H1 (cell line): ENCODE measurements around the gene PPP2R5B. TPM values are rescaled to one million over a fixed set of nuclear protein-coding genes. Genes with fewer than 3 reads are reported as not detected.

Experiments
- CTCF ChIA-PET: fragments of 300-600 bp; sonication (Branson Sonifier 250); formaldehyde crosslinking; loops from one replicate; lab custom pipeline; 2021; ENCODE audit not compliant: partially characterized antibody; lab: Charles Lee
- POLR2A ChIA-PET: fragments of 300-600 bp; sonication (Branson Sonifier 250); formaldehyde crosslinking; loops from one replicate; lab custom pipeline; 2021; ENCODE audit warnings: inconsistent platforms; ENCODE audit not compliant: partially characterized antibody; lab: Charles Lee
- DNase-seq, 2 experiments: peaks; one replicate each; pipeline versions ENCODE4 v3.0.0 to v3.0.0-alpha.2; 2010 to 2022; ENCODE audit warnings: low spot score in 2 of 2, low read depth in 1 of 2, mixed read lengths in 1 of 2
- FAIRE-seq: peaks from 2 replicates; lab custom pipeline; 2011; peaks lifted over from hg19 to GRCh38; lab: Jason Lieb, UNC
- H2AFZ ChIP-seq: 2 replicates; pipeline ENCODE4 v1.8.1; 2012; ENCODE audit warnings: low read length, inconsistent platforms
- H2AK5ac ChIP-seq: 2 replicates; pipeline ENCODE4 v1.6.1; 2013; ENCODE audit warnings: low read depth, low read length
- H2BK120ac ChIP-seq: replicated peaks from 2 replicates; pipeline ENCODE3; 2013; ENCODE audit warnings: low read depth, low read length, inconsistent platforms
- H2BK12ac ChIP-seq: 2 replicates; pipeline ENCODE4 v1.6.1; 2013; ENCODE audit warnings: low read depth, low read length
- H2BK15ac ChIP-seq: 2 replicates; pipeline ENCODE4 v1.6.1; 2013; ENCODE audit warnings: low read length
- H2BK20ac ChIP-seq: 2 replicates; pipeline ENCODE4 v1.6.1; 2013; ENCODE audit warnings: low read length
- H2BK5ac ChIP-seq: 2 replicates; pipeline ENCODE4 v1.6.1; 2013; ENCODE audit warnings: low read depth, low read length
- H3K14ac ChIP-seq: 2 replicates; pipeline ENCODE4 v1.6.1; 2013; ENCODE audit warnings: inconsistent platforms; ENCODE audit not compliant: insufficient read length
- H3K18ac ChIP-seq: 2 replicates; pipeline ENCODE4 v1.6.1; 2013; ENCODE audit warnings: low read length; ENCODE audit errors: extremely low read depth
- H3K23ac ChIP-seq: 2 replicates; pipeline ENCODE4 v1.6.1; 2013; ENCODE audit warnings: inconsistent platforms; ENCODE audit not compliant: insufficient read length
- H3K23me2 ChIP-seq: 2 replicates; pipeline ENCODE4 v1.6.1; 2013; ENCODE audit warnings: low read depth, low read length
- H3K27ac ChIP-seq: 2 replicates; pipeline ENCODE4 v1.6.1; 2011; ENCODE audit warnings: low read depth, low read length, inconsistent platforms
- H3K27me3 ChIP-seq, 4 experiments: replicated peaks in 1 of 4; 1 replicate in 1 of 4; 2 replicates in 3 of 4; pipeline versions ENCODE4 v1.6.1 to v1.8.1; 2011 to 2013; ENCODE audit warnings: low read length in 3 of 4, mild to moderate bottlenecking in 3 of 4, inconsistent platforms in 2 of 4, mixed read lengths in 2 of 4, moderate library complexity in 1 of 4; ENCODE audit not compliant: control insufficient read depth in 3 of 4, insufficient read depth in 3 of 4; ENCODE audit errors: extremely low read depth in 1 of 4
- H3K36me3 ChIP-seq, 4 experiments: 2 replicates each; pipeline versions ENCODE4 v1.6.1 to v1.8.1; 2011 to 2013; ENCODE audit warnings: mild to moderate bottlenecking in 4 of 4, low read length in 3 of 4, moderate library complexity in 2 of 4, control low read depth in 1 of 4, inconsistent platforms in 1 of 4; ENCODE audit not compliant: insufficient read depth in 4 of 4, control insufficient read depth in 2 of 4
- H3K4ac ChIP-seq: replicated peaks from 2 replicates; pipeline ENCODE3; 2013; ENCODE audit warnings: low read length, low read depth, mixed read lengths, inconsistent platforms; ENCODE audit not compliant: insufficient read length
- H3K4me1 ChIP-seq, 4 experiments: replicated peaks in 1 of 4; 1 replicate in 1 of 4; 2 replicates in 3 of 4; pipeline versions ENCODE4 v1.6.1 to v1.8.1; 2011 to 2013; ENCODE audit warnings: low read length in 3 of 4, inconsistent platforms in 2 of 4, mixed read lengths in 1 of 4; ENCODE audit not compliant: insufficient read depth in 4 of 4, control insufficient read depth in 3 of 4
- H3K4me2 ChIP-seq, 2 experiments: 2 replicates each; pipeline versions ENCODE4 v1.6.1 to v1.8.1; 2011 to 2013; ENCODE audit warnings: low read depth in 2 of 2, low read length in 2 of 2, control low read depth in 1 of 2, inconsistent platforms in 1 of 2, mild to moderate bottlenecking in 1 of 2; ENCODE audit not compliant: insufficient read depth in 1 of 2
- H3K4me3 ChIP-seq, 4 experiments: fragments of 200-600, 300-600 bp in 1 of 4; sonication (generic), shearing (Covaris generic), sonication (Bioruptor Twin) in 1 of 4; 2 replicates each; pipeline versions ENCODE4 v1.5.1 to v1.8.1; 2011 to 2016; ENCODE audit warnings: low read length in 4 of 4, low read depth in 3 of 4, control low read depth in 2 of 4, inconsistent platforms in 2 of 4, mild to moderate bottlenecking in 2 of 4, mixed read lengths in 1 of 4, moderate library complexity in 1 of 4; ENCODE audit not compliant: insufficient read depth in 2 of 4; ENCODE audit errors: extremely low read depth in 1 of 4
- H3K56ac ChIP-seq: replicated peaks from 2 replicates; pipeline ENCODE3; 2013; ENCODE audit warnings: low read depth, mild to moderate bottlenecking, mixed read lengths, low read length, inconsistent platforms; ENCODE audit not compliant: insufficient read length
- H3K79me1 ChIP-seq: 2 replicates; pipeline ENCODE4 v1.6.1; 2013; ENCODE audit warnings: low read depth, low read length, control low read depth
- H3K79me2 ChIP-seq, 2 experiments: 2 replicates each; pipeline versions ENCODE4 v1.6.1 to v1.8.1; 2012 to 2013; ENCODE audit warnings: low read length in 2 of 2, mild to moderate bottlenecking in 2 of 2, inconsistent platforms in 1 of 2; ENCODE audit not compliant: insufficient read depth in 2 of 2, control insufficient read depth in 1 of 2
- H3K9ac ChIP-seq, 4 experiments: replicated peaks in 1 of 4; 1 replicate in 1 of 4; 2 replicates in 3 of 4; pipeline versions ENCODE4 v1.6.1 to v1.8.1; 2011 to 2013; ENCODE audit warnings: low read depth in 3 of 4, low read length in 3 of 4, control low read depth in 2 of 4, mild to moderate bottlenecking in 2 of 4, moderate library complexity in 2 of 4, inconsistent platforms in 1 of 4; ENCODE audit errors: extremely low read depth in 1 of 4
- H3K9me3 ChIP-seq, 2 experiments: 2 replicates each; pipeline versions ENCODE4 v1.6.1 to v1.8.1; 2012 to 2013; ENCODE audit warnings: mild to moderate bottlenecking in 2 of 2, moderate library complexity in 2 of 2, control low read depth in 1 of 2, inconsistent platforms in 1 of 2, low read depth in 1 of 2, low read length in 1 of 2, mixed read lengths in 1 of 2; ENCODE audit not compliant: insufficient read depth in 2 of 2
- H4K20me1 ChIP-seq, 2 experiments: replicated peaks in 1 of 2; 2 replicates each; pipeline versions ENCODE3 to v1.8.1; 2011 to 2013; ENCODE audit warnings: inconsistent platforms in 2 of 2, low read length in 2 of 2, mild to moderate bottlenecking in 1 of 2; ENCODE audit not compliant: insufficient read depth in 2 of 2, control insufficient read depth in 1 of 2
- H4K5ac ChIP-seq: 2 replicates; pipeline ENCODE4 v1.6.1; 2013; ENCODE audit warnings: low read length, low read depth, mixed read lengths, inconsistent platforms; ENCODE audit not compliant: insufficient read length
- H4K8ac ChIP-seq: 2 replicates; pipeline ENCODE4 v1.8.0; 2013; ENCODE audit warnings: mild to moderate bottlenecking, moderate library complexity, low read length, inconsistent platforms; ENCODE audit not compliant: insufficient read depth; ENCODE audit errors: extremely low read depth
- H4K91ac ChIP-seq: replicated peaks from 2 replicates; pipeline ENCODE3; 2013; ENCODE audit warnings: low read length, mixed read lengths, inconsistent platforms; ENCODE audit not compliant: insufficient read length
- EP300 ChIP-seq, 2 experiments: IDR thresholded peaks; 1 replicate in 1 of 2; 2 replicates in 1 of 2; pipeline ENCODE4 v1.6.1; 2011 to 2012; ENCODE audit warnings: low read depth in 2 of 2, low read length in 2 of 2, mild to moderate bottlenecking in 2 of 2, borderline replicate concordance in 1 of 2, inconsistent platforms in 1 of 2, moderate library complexity in 1 of 2
- NRF1 ChIP-seq: IDR thresholded peaks from 2 replicates; pipeline ENCODE4 v1.6.1; 2011; ENCODE audit warnings: mild to moderate bottlenecking, low read depth, low read length, improper control_type of control experiment
- TCF12 ChIP-seq: IDR thresholded peaks from 2 replicates; pipeline ENCODE4 v1.6.1; 2011; ENCODE audit warnings: low read depth, mild to moderate bottlenecking, low read length
- WGBS, 2 experiments: shearing (Covaris generic) in 1 of 2; methylation state at CpG; one replicate each; pipeline versions ENCODE4 v1.1.6 to v1.1.7; 2013 to 2015; ENCODE audit warnings: low lambda C conversion rate in 2 of 2, mixed read lengths in 2 of 2, inconsistent platforms in 1 of 2, low coverage in 1 of 2, missing lambda C conversion rate in 1 of 2; ENCODE audit not compliant: insufficient replicate concordance in 2 of 2, insufficient coverage in 1 of 2, insufficient read length in 1 of 2; ENCODE audit errors: extremely low coverage in 1 of 2, missing lambda C conversion rate in 1 of 2; 5-methylcytosine and 5-hydroxymethylcytosine counted together
- polyA plus RNA-seq, 7 experiments: library from polyadenylated mRNA; depleted of rRNA in 3 of 7; stranded (reverse) in 5 of 7; unstranded in 2 of 7; fragments of >200 nt in 5 of 7; fragments of 200-250 nt in 2 of 7; gene quantifications; 1 replicate in 5 of 7; 2 replicates in 1 of 7; 4 replicates in 1 of 7; pipeline versions ENCODE4 v1.2.1 to v1.2.3, GENCODE V29; 2011 to 2013; ENCODE audit warnings: missing spikeins in 2 of 7, mixed read lengths in 2 of 7
- total RNA-seq: library from RNA; stranded (reverse); fragmentation: NEBNext Ultra II Directional; extraction: Animal tissue kit (Norgen Biotek cat#: 25700); gene quantifications from 2 replicates; pipeline ENCODE4 v1.2.1, GENCODE V29; 2021
- TF ChIP-seq, protein P1 (sequence below), 3 experiments: IDR thresholded peaks; 1 replicate in 2 of 3; 2 replicates in 1 of 3; pipeline versions ENCODE4 v1.5.1 to v1.6.1; 2011; ENCODE audit warnings: low read length in 3 of 3, mild to moderate bottlenecking in 3 of 3, inconsistent platforms in 2 of 3, low read depth in 1 of 3, moderate library complexity in 1 of 3; ENCODE audit not compliant: insufficient read depth in 1 of 3; ENCODE audit errors: control extremely low read depth in 1 of 3

Gene PPP2R5B
- total and polyA plus RNA-seq, 2 of the 8 experiments (the other 6 are each of a cell fraction or from before 2014, with no cell fraction given): 4.9 to 5.1 TPM

DNA sequence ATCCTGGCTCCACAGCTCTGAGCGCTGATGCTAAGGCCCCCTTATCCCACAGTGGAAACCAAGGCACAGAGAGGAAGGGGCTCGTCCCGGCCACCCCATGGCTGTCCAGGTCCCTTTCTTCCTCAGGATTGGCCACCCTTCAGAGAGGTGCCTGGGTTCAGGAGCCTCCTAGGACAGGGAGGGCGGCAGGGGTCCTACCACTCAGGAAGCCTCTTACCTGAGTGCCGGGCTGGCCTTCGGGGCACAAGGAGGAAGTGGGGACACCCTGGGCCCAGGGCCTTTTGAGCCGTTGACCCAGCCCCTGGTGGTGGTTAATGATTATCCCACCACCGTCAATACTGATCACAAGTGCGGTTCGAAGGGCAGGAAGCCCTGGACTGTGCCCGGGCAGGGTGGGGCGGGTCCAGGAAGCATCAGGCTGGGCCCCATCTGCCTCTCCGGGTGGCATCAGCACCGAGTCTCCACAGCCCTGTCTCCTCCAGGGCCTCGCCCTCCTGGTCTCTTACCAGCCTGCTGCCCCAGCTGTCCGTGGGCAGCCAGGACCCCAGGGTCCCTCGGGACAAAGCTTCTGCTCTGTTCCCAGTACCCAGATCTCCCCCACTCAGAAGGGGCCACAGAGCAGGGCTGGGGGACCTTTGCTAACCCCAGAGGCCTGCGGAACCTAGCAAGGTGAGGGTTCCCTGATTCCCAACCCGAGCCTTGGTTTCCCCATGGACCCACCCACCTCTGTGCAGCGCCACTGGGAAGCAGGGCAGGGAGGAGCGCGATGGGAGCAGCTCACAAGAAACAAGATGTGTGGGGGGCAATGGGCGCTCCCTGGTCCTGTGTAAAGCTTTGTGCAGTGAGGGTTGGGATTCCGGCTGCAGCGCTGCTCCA is 31.1 kb upstream of the PPP2R5B start:
- Histone ChIP-seq H3K4me2 (no peak overlapping the region), H2BK15ac (no peak overlapping the region), H3K9me3 (no peaks in the 10 kb centered on the region), H3K23me2 (no peaks in the 10 kb centered on the region), H3K27ac (no peak overlapping the region), H2BK12ac (no peak overlapping the region), H4K5ac (no peak overlapping the region), H2AK5ac (0 out of 2 replicates have a peak overlapping the region, but pooled peaks have one; percentile 1), H3K9ac (no peak overlapping the region; a peak in 1 of 7 replicates), H3K4me1 (peaks cover 0 to 7% (median 3%) of the 10 kb centered on the region in 4 experiments; a peak in 4 of 7 replicates), H2BK120ac (no peak overlapping the region), H3K56ac (no peak overlapping the region), H2AFZ (no peak overlapping the region), H3K4me3 (no peak overlapping the region), H3K79me2 (no peaks in the 10 kb centered on the region), H3K36me3 (peaks cover 0 to 8% (median under 1%) of the 10 kb centered on the region in 4 experiments; a peak in 3 of 8 replicates), H3K4ac (no peak overlapping the region), H4K20me1 (peaks cover 0 to 2% of the 10 kb centered on the region in 2 experiments), H3K79me1 (no peaks in the 10 kb centered on the region), H3K23ac (no peak overlapping the region), H2BK20ac (no peak overlapping the region), H3K18ac (no peak overlapping the region), H2BK5ac (no peak overlapping the region; the same call in 1 of the 2 replicates), H3K27me3 (no peaks in the 10 kb centered on the region), H3K14ac (no peak overlapping the region), H4K91ac (no peak overlapping the region), H4K8ac (peak overlapping the region; percentile 75; the same call in 1 of the 2 replicates)
- WGBS, 2 experiments: 86% methylated on average over 22 of the region's 25 CpGs; no CpG with 5 or more reads in 1 of the 2 experiments
- DNase-seq (no peak), FAIRE-seq (no peak)
- ChIA-PET CTCF (interaction anchor here (0.5 to 32.2 kb wide), 23 partner anchors 9 to 300 kb away, joined by 3 to 1058 read pairs (median 4); partner anchors contain the start of genes BATF2, CDC42BPG, EHD1 and MAJIN), POLR2A (interaction anchor here (1.1 to 24.6 kb wide), 6 partner anchors 13 to 115 kb away, joined by 3 to 408 read pairs (median 5); partner anchors contain the start of genes EHD1 and SF1)
- TF ChIP-seq EP300 (IDR thresholded peaks at IDR 0.05; ENCODE audit: borderline replicate concordance in 1 of 2, low read depth in 2 of 2, low read length in 2 of 2) (no peak), NRF1 (no peak), TCF12 (no peak)
- TF ChIP-seq, protein P1, sequence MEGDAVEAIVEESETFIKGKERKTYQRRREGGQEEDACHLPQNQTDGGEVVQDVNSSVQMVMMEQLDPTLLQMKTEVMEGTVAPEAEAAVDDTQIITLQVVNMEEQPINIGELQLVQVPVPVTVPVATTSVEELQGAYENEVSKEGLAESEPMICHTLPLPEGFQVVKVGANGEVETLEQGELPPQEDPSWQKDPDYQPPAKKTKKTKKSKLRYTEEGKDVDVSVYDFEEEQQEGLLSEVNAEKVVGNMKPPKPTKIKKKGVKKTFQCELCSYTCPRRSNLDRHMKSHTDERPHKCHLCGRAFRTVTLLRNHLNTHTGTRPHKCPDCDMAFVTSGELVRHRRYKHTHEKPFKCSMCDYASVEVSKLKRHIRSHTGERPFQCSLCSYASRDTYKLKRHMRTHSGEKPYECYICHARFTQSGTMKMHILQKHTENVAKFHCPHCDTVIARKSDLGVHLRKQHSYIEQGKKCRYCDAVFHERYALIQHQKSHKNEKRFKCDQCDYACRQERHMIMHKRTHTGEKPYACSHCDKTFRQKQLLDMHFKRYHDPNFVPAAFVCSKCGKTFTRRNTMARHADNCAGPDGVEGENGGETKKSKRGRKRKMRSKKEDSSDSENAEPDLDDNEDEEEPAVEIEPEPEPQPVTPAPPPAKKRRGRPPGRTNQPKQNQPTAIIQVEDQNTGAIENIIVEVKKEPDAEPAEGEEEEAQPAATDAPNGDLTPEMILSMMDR (IDR thresholded peaks at IDR 0.05; ENCODE audit: control extremely low read depth in 1 of 3, insufficient read depth in 1 of 3, low read depth in 1 of 3, low read length in 3 of 3): peak in 1 of 3 experiments; percentile 14; a peak in 1 of 4 replicates
